Pons (tissue), 1 donor: Measurements from ENCODE around the gene SULT1E1.

Source experiments
- DNase-seq: peaks from one replicate; pipeline ENCODE4 v3.0.0-alpha.2; 2016; ENCODE audit warnings: low spot score

The SULT1E1 gene

GRCh38 chr4:69860052-69860451 is at the start of gene SULT1E1:
Gene SULT1E1, minus strand, starts transcription at chr4:69860145. Its CDS starts 2,501 bp downstream, at chr4:69857644.
- DNase-seq, result no peak

DNA sequence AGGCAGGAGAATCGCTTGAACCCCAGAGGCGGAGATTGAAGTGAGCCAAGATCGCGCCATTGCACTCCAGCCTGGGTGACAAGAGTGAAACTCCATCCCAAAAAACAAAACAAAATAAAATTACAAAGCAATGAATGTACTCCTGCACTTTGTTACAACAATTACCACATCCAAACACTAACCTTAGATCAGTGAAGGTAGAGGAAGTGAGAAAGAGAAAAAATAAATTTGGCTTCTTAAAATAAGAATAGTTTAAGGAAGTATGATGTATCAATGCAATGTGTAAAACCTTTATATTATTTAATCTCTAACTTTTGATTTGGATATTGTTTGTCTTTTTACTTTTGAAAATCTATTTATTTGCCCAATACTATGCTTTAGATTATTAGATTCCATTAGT is 49.2 kb upstream of the SULT1E1 start:
- DNase-seq, result no peak

DNA sequence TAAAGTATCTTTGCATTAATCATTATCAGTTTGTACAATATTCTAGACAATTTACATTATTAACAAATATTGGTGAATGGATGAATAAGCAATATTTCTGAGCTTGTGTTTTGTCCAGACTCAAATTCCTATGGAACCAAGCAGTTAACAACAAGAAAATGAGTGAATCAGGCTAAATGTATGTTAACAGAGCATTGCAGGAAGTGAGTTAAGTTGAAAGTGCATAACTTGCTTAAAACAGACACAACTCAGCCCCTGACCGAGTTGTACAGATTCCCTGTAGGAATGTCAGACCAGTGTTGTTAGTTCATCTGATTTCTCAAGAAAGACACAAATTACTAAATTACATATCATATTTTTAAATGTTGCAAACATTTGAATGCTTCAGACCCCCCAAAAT is 47.2 kb upstream of the SULT1E1 start:
- DNase-seq, result no peak

GRCh38 chr4:69896530-69897116 is 36.7 kb upstream of the SULT1E1 start:
- DNase-seq, result no peak

DNA sequence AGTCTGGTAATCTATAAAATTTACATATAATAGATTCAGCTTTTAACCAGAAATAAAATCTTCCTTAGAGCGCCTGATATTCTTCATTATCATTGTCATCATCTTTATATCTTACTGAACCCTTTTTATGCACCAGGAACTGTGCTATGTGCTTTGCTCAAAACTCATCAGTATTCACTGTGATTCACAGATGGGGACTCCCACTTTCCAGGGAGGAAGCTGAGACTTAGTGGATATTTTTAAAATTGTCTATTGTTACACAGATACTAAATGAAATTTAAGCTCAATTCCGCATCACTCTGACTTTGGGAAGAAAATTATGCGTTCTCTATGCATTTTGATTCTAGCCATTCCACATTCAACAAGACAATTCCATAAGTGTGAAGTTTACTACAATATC is 34.8 kb upstream of the SULT1E1 start:
- DNase-seq, result no peak

DNA sequence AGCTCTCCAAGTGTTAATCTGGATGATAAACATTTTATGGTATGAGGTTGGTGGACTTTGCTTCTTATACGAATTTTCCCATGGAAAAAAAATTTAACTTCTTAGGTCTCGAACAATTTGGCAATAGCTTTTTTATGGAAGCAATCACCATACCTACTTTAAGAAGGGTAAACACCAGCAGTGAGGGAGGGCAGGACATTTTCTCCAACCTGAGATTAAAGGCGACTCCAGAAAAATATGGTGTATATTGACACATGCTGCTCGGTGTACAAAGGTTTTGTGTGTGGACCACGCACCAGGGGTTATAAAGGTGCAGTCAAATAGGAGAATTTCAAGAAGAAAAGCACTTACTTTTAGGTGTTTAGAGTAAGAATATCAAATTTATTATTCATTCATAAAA is 34.2 kb upstream of the SULT1E1 start:
- DNase-seq, result no peak

GRCh38 chr4:69888336-69888735 is 28.4 kb upstream of the SULT1E1 start:
- no peak for DNase-seq

DNA sequence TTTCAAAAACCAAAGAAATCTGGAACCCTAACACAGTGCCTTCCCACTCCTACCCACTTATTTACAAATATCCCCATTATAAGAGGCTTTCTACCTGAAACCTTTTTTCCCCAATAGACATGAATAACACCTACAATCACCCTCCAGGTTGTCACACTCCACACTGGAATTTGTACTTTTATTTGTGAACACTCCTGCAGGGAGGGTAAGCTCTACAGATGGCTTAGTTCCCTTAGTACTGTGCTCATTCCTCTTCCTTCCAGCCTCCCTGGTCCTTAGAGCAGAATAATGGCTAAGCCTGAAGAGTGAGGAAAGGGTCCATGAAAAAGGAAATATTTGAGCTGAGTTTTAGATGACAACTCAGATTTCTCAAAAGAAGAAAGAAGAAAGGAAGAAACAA is 22.2 kb upstream of the SULT1E1 start:
- DNase-seq, result no peak

- peak; percentile 62 for DNase-seq
Observed at GRCh38 chr4:69881173-69881773, 21.3 kb upstream of the SULT1E1 start.

DNA sequence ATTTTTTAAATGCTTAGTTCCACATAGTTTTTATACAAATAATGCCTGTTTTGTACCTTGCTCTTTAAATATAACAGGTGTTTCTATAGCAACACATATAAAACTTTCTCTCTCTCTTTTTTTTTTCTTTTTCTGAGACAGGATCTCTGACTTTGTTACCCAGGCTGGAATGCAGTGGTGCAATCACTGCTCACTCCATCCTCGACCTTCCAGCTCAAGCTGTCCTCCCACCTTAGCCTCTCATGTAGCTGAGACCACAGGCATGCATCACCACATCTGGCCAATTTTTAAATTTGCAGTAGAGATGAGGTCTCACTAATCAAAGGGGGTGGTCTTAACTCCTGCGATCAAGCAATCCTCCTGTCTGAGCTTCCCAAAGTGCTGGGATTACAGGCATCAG is 18.3 kb upstream of the SULT1E1 start:
- DNase-seq, result no peak

GRCh38 chr4:69877453-69877852 is 17.5 kb upstream of the SULT1E1 start:
- DNase-seq, result no peak

DNA sequence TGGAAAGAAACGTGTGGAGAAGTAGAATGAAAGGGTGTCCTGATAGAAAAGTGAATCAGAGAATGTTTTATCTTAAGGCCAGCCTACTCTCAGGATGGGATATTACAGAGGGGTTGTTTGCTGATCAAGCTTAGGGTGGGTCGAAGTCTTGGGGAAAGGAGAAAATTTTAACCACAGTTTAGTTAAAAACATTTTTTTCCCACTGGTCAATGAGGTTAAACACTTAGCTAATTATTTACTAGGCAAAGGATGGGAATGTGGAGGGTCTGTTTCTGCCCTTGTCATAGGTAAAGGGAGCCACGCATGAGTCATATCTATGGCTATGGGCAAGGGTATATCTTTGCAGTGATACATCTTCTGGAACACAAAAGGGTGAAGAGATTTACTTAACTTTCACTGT is 16.1 kb upstream of the SULT1E1 start:
- no peak for DNase-seq

GRCh38 chr4:69875576-69875975 is 15.6 kb upstream of the SULT1E1 start:
- DNase-seq, result no peak

- DNase-seq, result no peak
Observed at GRCh38 chr4:69874507-69874906, 14.6 kb upstream of the SULT1E1 start.

GRCh38 chr4:69861756-69862155 is 1.8 kb upstream of the SULT1E1 start:
- DNase-seq, result no peak

DNA sequence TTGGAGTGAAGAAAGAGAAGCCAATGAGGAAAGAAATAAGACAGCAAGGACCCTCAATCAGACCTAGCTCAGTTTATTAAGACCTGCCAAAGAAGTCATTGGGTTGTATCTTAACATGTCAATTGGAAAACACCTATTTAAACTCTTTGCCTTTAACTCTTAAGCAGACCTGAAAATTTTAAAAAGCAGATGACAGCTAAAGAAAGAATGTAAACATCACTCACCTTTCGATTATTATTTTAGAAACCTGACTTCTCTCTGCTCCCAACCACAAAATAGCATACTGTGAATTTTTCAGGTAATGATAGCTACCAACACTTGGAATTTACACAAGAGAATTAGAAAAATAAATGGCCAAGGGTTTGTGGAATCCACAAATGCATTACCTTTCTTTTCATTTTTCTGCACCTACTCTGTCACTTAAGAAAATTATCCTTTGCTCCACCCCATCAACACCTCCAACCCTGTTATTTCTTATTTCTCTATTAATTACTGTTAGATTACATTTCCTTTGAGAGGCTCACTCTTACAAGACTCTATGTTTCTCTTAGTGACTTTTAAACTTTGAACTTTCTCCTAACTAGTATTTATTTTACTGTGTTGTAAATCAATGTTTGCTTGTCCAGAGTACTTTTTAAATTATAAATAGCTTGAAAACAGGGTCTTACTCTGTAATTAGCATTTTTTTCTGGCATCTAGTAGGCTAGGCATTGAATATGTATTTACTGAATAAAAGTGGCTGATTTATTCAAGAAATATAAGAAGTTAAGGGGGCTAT is 765 bp upstream of the SULT1E1 start:
- no peak for DNase-seq

DNA sequence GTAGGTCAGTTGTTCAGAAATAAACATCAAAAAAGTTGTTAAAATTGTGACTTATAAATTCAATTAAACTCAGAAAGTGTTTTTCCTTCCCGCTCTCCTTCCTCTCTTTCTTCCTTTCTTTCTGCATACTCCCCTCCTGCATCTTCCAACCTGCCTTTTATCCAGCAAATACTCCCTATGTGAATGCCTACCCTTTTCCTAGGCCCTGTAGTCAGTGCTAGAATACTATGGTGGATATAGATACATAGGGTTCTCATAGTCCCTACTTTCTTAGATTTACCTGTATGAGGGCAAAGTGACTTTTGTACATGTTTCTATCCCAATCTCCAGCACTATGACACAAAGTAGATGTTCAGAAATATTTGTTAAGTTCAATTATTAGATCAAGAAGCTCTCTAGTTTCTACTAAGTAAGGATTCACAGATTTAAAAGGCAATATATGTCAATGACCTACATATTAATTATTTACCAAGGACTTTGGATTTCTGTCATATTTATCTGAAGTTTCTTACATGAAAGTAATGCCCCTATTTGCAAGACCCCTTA is 732 bp downstream of the SULT1E1 start:
- DNase-seq, result no peak

DNA sequence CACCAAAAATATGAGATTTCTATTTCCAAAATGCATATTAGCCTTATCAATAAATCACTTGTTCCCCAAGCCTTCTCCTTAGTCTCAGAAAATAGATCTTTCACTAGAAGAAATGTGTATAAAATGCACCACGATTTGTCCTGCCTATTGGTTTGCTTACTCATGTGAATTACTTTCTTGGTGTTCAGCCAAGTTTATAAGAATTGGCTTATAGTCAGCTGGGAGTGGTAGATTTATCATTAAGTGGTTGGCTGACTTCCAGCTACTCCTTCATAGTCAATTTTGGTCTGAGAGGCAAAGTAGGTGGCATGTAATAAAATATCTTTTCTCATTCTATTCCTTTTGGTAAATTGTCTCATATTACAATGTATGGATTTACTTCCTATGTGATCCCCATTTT is 1.3 kb downstream of the SULT1E1 start:
- no peak for DNase-seq

- no peak for DNase-seq
Observed at GRCh38 chr4:69855822-69856221, 4.1 kb downstream of the SULT1E1 start.

DNA sequence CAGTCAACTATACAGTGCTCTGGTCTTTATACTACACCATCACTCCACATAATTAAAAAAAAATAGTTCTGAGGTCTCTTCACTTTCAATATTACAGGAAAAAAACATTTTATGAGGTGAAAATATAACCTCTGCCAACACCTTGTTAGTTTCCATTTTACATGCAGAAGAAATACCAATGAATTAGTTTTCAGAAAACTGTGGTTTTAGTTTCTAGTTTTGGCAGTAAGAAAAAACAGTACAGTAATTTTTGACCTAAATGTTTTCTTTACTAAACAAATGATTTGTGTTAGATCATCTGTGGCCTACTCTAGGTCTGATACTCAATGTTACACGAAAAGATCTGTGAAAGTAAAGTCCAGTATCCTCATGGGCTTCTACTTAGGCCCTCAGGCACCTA is 10.0 kb downstream of the SULT1E1 start:
- no peak for DNase-seq

DNA sequence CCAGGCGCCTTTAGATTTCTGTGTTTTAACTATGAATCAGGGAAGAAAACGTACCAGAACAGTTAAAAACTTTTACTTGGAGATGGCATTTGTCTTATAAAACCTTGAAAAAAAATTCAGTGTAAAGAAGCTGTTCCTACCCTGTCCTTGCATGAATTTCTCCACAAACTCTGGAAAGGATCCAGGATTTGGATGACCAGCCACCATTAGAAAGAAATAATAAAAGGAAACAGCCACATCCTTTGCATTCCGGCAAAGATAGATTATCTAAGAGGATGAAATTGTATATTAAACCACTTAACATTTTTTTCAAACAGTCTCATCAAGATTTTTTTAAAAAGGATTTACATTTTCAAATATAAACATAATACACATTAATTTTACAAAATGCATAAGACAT is 10.6 kb downstream of the SULT1E1 start:
- DNase-seq, result no peak

DNA sequence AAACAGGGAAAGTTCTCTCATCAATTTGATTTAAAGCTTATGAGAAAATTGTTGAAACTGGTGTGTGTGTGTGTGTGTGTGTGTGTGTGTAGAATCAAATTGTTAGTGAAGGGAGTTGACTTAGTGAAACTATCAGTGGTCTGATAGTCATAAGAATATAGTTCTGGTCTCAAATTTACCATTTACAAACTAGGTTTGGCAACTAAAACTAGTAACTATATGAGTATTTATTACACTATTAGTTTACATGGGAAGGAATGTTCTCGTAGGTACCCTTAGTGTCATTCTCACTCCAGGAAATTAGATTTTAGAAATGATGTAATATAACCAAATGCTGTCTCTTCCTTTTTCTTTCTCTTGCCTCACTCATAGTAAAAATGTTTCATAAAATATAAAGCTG is 11.9 kb downstream of the SULT1E1 start:
- no peak for DNase-seq

- no peak for DNase-seq
Observed at GRCh38 chr4:69843932-69844331, 16.0 kb downstream of the SULT1E1 start.
